ENCODE data around the gene SLC2A8.

DNA sequence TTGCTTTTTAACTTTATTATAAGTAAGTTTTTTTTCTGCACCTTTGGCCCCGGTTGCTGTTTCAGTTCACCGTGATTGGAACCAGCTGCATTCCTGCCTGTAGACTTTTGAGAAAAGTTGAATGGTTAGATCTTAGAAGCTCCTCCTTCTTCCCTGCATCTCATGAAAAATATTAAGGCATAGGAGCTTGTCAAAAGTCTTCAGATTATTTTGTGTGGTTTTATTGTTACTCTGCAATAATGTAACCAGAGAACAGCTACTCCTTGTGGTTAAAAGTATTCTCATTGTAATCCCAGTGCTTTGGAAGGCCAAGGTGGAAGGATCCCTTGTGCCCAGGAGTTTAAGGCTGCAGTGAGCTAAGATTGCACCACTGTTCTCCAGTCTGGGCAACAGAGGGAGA lies 3.3 kb upstream of the SLC2A8 start:
- TF ChIP-seq EZH2phosphoT487 (IDR thresholded peaks at IDR 0.05; ENCODE audit: insufficient read depth, low read depth) (no peak), EZH2 (IDR thresholded peaks at IDR 0.05; ENCODE audit: insufficient read depth, poor library complexity, severe bottlenecking) (no peak)

All from GM23248 (cell line).